ENCODE results near the gene PPIG. TPM values are rescaled to one million over a fixed set of nuclear protein-coding genes. Genes with fewer than 3 reads are reported as not detected.

The PPIG gene
- total RNA-seq, 2 donors from 2014 or later: 30.9 to 68.5 TPM

DNA sequence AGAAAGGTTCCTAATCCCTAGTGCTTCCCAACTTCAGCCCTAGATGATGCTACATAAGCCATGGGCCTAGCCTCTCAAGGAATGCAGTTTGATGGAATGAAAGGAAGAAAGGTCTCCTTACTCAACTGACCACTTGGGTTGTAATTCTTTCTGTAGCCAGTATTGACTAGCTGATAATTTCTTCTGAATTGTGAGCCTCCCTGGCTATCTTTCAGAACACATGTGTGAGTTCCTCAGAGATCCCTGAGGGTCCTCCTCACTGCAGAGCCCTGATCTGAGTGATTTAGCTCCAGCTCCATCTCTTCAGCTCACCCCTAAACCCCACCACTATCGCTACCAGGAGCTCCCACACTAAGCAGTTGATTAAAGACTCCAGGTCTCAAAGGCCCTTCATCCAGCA lies 78.6 kb downstream of the PPIG start:
- no peaks in the 10 kb centered on the region for H3K36me3 ChIP-seq
- H3K27me3 ChIP-seq (replicated peaks; ENCODE audit: insufficient read depth): no peaks in the 10 kb centered on the region
- H3K27ac ChIP-seq: no peak overlapping the region
- ATAC-seq (ENCODE audit: insufficient number of reproducible peaks, low FRiP score, low read depth) (no peak), DNase-seq (ENCODE audit: low spot score) (no peak)
- TF ChIP-seq, protein P1, sequence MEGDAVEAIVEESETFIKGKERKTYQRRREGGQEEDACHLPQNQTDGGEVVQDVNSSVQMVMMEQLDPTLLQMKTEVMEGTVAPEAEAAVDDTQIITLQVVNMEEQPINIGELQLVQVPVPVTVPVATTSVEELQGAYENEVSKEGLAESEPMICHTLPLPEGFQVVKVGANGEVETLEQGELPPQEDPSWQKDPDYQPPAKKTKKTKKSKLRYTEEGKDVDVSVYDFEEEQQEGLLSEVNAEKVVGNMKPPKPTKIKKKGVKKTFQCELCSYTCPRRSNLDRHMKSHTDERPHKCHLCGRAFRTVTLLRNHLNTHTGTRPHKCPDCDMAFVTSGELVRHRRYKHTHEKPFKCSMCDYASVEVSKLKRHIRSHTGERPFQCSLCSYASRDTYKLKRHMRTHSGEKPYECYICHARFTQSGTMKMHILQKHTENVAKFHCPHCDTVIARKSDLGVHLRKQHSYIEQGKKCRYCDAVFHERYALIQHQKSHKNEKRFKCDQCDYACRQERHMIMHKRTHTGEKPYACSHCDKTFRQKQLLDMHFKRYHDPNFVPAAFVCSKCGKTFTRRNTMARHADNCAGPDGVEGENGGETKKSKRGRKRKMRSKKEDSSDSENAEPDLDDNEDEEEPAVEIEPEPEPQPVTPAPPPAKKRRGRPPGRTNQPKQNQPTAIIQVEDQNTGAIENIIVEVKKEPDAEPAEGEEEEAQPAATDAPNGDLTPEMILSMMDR (IDR thresholded peaks at IDR 0.05): no peak
- H3K4me1 ChIP-seq (ENCODE audit: control insufficient read depth in 1 of 2, low read depth in 2 of 2): no peaks in the 10 kb centered on the region
- no peak overlapping the region for H3K4me3 ChIP-seq
- H3K9me3 ChIP-seq: no peaks in the 10 kb centered on the region

DNA sequence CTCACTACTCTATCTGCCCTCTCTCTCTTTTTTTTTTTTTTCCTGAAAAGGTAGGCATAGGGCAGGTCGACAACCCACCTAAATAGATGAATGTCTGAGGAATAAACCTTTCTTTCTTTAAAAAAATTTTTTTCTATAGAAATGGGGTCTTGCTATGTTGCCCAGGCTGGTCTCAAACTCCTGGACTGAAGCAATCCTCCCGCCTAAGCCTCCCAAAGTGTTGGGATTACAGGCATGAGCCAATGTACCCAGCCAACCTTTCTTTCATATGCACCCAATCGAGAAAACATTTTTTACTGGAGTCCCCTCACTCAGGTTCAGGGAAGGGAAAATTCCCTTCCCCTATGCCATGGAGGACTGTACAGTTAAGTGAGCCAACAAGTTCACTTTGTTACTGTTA lies 79.1 kb downstream of the PPIG start:
- H3K27ac ChIP-seq: no peak overlapping the region
- no peaks in the 10 kb centered on the region for H3K9me3 ChIP-seq
- TF ChIP-seq, protein P1 (IDR thresholded peaks at IDR 0.05): no peak
- no peak overlapping the region for H3K4me3 ChIP-seq
- H3K27me3 ChIP-seq (replicated peaks; ENCODE audit: insufficient read depth): no peaks in the 10 kb centered on the region
- DNase-seq (ENCODE audit: low spot score) (no peak), ATAC-seq (ENCODE audit: insufficient number of reproducible peaks, low FRiP score, low read depth) (no peak)
- no peaks in the 10 kb centered on the region for H3K4me1 ChIP-seq (ENCODE audit: control insufficient read depth in 1 of 2, low read depth in 2 of 2)
- no peaks in the 10 kb centered on the region for H3K36me3 ChIP-seq

DNA sequence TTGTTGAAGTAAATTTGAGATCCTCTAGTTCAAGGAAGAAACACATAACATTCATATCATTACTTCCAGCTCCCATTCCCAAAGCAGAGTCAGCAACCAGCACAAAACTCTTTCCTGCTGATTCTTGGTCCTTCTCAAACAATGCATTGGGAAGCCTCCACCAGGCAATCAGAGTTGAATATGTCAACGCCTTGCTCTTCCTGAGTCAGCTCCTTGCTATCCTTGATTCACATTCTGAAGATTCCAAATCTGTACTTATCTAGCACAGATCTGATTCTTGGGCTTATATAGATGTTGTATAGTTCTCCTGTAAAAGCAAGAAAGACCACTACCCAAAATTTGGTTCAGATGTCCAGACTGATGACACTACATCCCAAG lies 80.4 kb downstream of the PPIG start:
- no peak for DNase-seq (ENCODE audit: low spot score)
- Histone ChIP-seq H3K9me3 (no peaks in the 10 kb centered on the region), H3K4me1 (ENCODE audit: control insufficient read depth in 1 of 2, low read depth in 2 of 2) (no peaks in the 10 kb centered on the region), H3K27me3 (replicated peaks; ENCODE audit: insufficient read depth) (no peaks in the 10 kb centered on the region), H3K27ac (no peak overlapping the region), H3K36me3 (no peaks in the 10 kb centered on the region), H3K4me3 (no peak overlapping the region)
- TF ChIP-seq, protein P1 (IDR thresholded peaks at IDR 0.05): no peak
- no peak for ATAC-seq (ENCODE audit: insufficient number of reproducible peaks, low FRiP score, low read depth)

DNA sequence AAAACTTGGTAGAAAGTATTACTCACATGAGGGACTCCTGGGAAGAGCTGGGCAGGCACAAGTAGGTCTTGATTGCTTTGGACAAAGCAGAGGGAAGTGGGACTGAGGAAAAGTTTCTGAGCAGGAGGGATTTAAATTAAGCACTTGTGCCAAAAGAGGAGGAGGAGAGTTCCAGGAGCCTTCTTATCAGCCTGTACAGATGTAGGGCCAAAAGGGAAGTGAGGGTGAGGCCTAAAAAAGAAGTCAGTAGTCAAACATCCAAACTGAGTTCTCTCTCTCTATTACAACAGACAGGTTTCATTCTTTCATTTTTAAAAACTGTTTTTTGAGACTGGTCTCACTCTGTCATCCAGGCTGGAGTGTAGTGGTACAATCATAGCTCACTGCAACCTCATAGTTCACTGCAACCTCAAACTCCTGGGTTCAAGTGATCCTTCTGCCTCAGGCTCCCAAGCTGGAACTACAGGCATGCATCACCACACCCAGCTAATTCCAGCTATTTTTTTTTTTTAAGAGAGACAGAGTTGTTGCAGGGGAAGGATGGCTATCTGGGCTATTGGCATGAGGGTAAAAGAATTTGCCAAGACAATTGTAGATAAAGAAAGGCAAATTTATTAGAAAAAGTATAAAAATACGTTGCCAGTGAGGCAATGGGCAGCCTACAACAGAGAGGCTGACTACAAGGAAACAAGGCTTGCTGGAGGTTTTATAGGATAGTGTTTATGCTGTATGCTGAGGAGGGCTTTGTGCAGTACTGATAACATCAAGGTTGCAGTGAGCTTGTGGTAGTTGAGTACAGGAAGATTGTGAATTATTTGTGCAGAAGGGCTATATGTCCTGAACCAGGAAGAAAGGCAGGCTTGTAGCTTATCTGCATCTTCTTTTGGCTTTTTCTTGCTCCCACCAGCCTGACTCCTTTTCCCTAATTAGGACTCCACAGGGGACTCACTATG lies 81.1 kb downstream of the PPIG start:
- H3K4me1 ChIP-seq (ENCODE audit: control insufficient read depth in 1 of 2, low read depth in 2 of 2): no peaks in the 10 kb centered on the region
- H3K36me3 ChIP-seq: no peaks in the 10 kb centered on the region
- ATAC-seq (ENCODE audit: insufficient number of reproducible peaks, low FRiP score, low read depth): no peak
- no peaks in the 10 kb centered on the region for H3K9me3 ChIP-seq
- TF ChIP-seq, protein P1 (IDR thresholded peaks at IDR 0.05): no peak
- no peak overlapping the region for H3K4me3 ChIP-seq
- H3K27ac ChIP-seq: no peak overlapping the region
- H3K27me3 ChIP-seq (replicated peaks; ENCODE audit: insufficient read depth): no peaks in the 10 kb centered on the region
- no peak for DNase-seq (ENCODE audit: low spot score)

DNA sequence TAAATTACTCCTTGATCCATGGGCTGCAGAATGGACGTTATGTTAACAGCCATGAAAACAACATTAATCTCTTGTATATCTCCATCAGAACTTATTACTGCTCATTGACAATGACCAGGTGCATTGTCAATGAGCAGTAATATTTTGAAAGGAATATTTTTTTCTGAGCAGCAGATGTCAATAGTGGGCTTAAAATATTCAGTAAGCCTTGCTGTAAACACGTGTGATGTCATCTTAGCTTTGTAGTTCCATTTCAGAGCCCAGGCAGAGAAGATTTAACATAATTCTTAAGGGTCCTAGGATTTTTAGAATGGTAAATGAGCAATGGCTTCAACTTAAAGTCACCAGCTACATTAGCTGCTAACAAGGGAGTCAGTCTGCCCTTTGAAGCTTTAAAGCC lies 83.4 kb downstream of the PPIG start:
- TF ChIP-seq, protein P1 (IDR thresholded peaks at IDR 0.05): no peak

More for the DNA sequence above, 83.4 kb downstream of the PPIG start:
- Histone ChIP-seq H3K4me1 (ENCODE audit: control insufficient read depth in 1 of 2, low read depth in 2 of 2) (no peaks in the 10 kb centered on the region), H3K9me3 (no peaks in the 10 kb centered on the region), H3K27me3 (replicated peaks; ENCODE audit: insufficient read depth) (no peaks in the 10 kb centered on the region), H3K27ac (no peak overlapping the region), H3K36me3 (no peaks in the 10 kb centered on the region), H3K4me3 (no peak overlapping the region)
- ATAC-seq (ENCODE audit: insufficient number of reproducible peaks, low FRiP score, low read depth) (no peak), DNase-seq (ENCODE audit: low spot score) (no peak)

Measured in thoracic aorta (tissue), 2 donors.